ENCODE measurements around the gene PCMT1. TPM values are rescaled to one million over a fixed set of nuclear protein-coding genes. Genes with fewer than 3 reads are reported as not detected.

PCMT1 gene
- total and polyA plus RNA-seq, 2 donors (not counting 1 experiment from before 2014, with no cell fraction given) = 30.3 to 46.4 TPM

GRCh38 chr6:149859938-149860337 is 110.4 kb downstream of the PCMT1 start:
- no peak overlapping the region for H3K4me3 ChIP-seq (ENCODE audit: control extremely low read depth in 1 of 5, extremely low read depth in 1 of 5, insufficient read depth in 1 of 5, low read depth in 2 of 5, low read length in 4 of 5)
- H2AFZ ChIP-seq (ENCODE audit: insufficient read depth, low read depth, low read length, poor library complexity, severe bottlenecking) = no peak overlapping the region
- H3K36me3 ChIP-seq (replicated peaks in 1 of 2; ENCODE audit: control extremely low read depth in 1 of 2, control insufficient read depth in 1 of 2, extremely low read depth in 1 of 2, insufficient read depth in 2 of 2, low read length in 1 of 2) = no peaks in the 10 kb centered on the region
- ChIA-PET CTCF (interaction anchor here (0.7 kb wide), 1 partner anchor 490 kb away, joined by 3 read pairs; no protein-coding TSS in a partner anchor), POLR2A (no interaction called here)
- DNase-seq = no peak
- H3K27ac Mint-ChIP-seq = no peak overlapping the region
- no peaks in the 10 kb centered on the region for H3K9me3 Mint-ChIP-seq (ENCODE audit: insufficient read depth)
- H3K79me2 ChIP-seq (ENCODE audit: control insufficient read depth, insufficient read depth, low read length) = no peaks in the 10 kb centered on the region
- no peak for TF ChIP-seq CTCF (IDR thresholded peaks at IDR 0.05)
- no peak for TF ChIP-seq EZH2 (IDR thresholded peaks at IDR 0.05; ENCODE audit: borderline replicate concordance, insufficient read depth, low read depth, low read length, poor library complexity, severe bottlenecking)
- peaks cover 2 to 32% (median 20%) of the 10 kb centered on the region in 4 experiments for H3K27me3 ChIP-seq (replicated peaks in 1 of 4; ENCODE audit: control extremely low read depth in 1 of 4, control insufficient read depth in 3 of 4, insufficient read depth in 4 of 4, low read length in 3 of 4)
- H3K9me3 ChIP-seq (ENCODE audit: control extremely low read depth in 1 of 3, control insufficient read depth in 2 of 3, insufficient read depth in 1 of 3, low read length in 2 of 3) = peaks cover 0 to 6% (median 0%) of the 10 kb centered on the region in 3 donors
- H3K4me2 ChIP-seq (replicated peaks; ENCODE audit: low read depth, low read length, poor library complexity, severe bottlenecking) = no peak overlapping the region
- no peaks in the 10 kb centered on the region for H4K20me1 ChIP-seq (ENCODE audit: control insufficient read depth, insufficient read depth, low read length, poor library complexity, severe bottlenecking)
- no peak overlapping the region for H3K9ac ChIP-seq (ENCODE audit: low read length)
- H3K27ac ChIP-seq (ENCODE audit: low read length in 2 of 2) = no peak overlapping the region
- no peak for ATAC-seq (ENCODE audit: low read depth)
- H3K4me3 Mint-ChIP-seq = no peak overlapping the region
- H3K4me1 Mint-ChIP-seq = peaks cover 10% of the 10 kb centered on the region
- peaks cover 28% of the 10 kb centered on the region for H3K27me3 Mint-ChIP-seq
- H3K4me1 ChIP-seq (ENCODE audit: control insufficient read depth in 2 of 2, insufficient read depth in 2 of 2, low read length in 2 of 2) = peaks cover 13 to 14% of the 10 kb centered on the region in 2 donors
- intact Hi-C loops (cut with micrococcal nuclease) = loop anchor here (5.0 kb wide), 1 partner anchor 113 kb away; the partner anchor contains the start of genes NUP43 and PCMT1
- 85% methylated on average over 3 of the region's 3 CpGs for WGBS (ENCODE audit: insufficient coverage)

- no peak overlapping the region for H3K27ac ChIP-seq (ENCODE audit: low read length in 2 of 2)
- H3K4me3 ChIP-seq (ENCODE audit: control extremely low read depth in 1 of 5, extremely low read depth in 1 of 5, insufficient read depth in 1 of 5, low read depth in 2 of 5, low read length in 4 of 5) = no peak overlapping the region
- POLR2A ChIA-PET = no interaction called here
- WGBS (ENCODE audit: insufficient coverage) = 94% methylated on average over 5 of the region's 5 CpGs
- no peaks in the 10 kb centered on the region for H4K20me1 ChIP-seq (ENCODE audit: control insufficient read depth, insufficient read depth, low read length, poor library complexity, severe bottlenecking)
- H3K4me1 Mint-ChIP-seq = peaks cover 12% of the 10 kb centered on the region
- peaks cover 2 to 32% (median 20%) of the 10 kb centered on the region in 4 experiments for H3K27me3 ChIP-seq (replicated peaks in 1 of 4; ENCODE audit: control extremely low read depth in 1 of 4, control insufficient read depth in 3 of 4, insufficient read depth in 4 of 4, low read length in 3 of 4)
- TF ChIP-seq CTCF (IDR thresholded peaks at IDR 0.05) = no peak
- no peak for TF ChIP-seq EZH2 (IDR thresholded peaks at IDR 0.05; ENCODE audit: borderline replicate concordance, insufficient read depth, low read depth, low read length, poor library complexity, severe bottlenecking)
- no peak overlapping the region for H3K4me2 ChIP-seq (replicated peaks; ENCODE audit: low read depth, low read length, poor library complexity, severe bottlenecking)
- no peaks in the 10 kb centered on the region for H3K9me3 Mint-ChIP-seq (ENCODE audit: insufficient read depth)
- H3K27ac Mint-ChIP-seq = no peak overlapping the region
- H3K9me3 ChIP-seq (ENCODE audit: control extremely low read depth in 1 of 3, control insufficient read depth in 2 of 3, insufficient read depth in 1 of 3, low read length in 2 of 3) = peaks cover 0 to 6% (median 0%) of the 10 kb centered on the region in 3 donors
- no peak overlapping the region for H3K4me3 Mint-ChIP-seq
- CTCF ChIA-PET = interaction anchor here (0.7 kb wide), 1 partner anchor 490 kb away, joined by 3 read pairs; no protein-coding TSS in a partner anchor
- intact Hi-C loops (cut with micrococcal nuclease) = loop anchor here (5.0 kb wide), 1 partner anchor 113 kb away; the partner anchor contains the start of genes NUP43 and PCMT1
- no peaks in the 10 kb centered on the region for H3K79me2 ChIP-seq (ENCODE audit: control insufficient read depth, insufficient read depth, low read length)
- peaks cover 32% of the 10 kb centered on the region for H3K27me3 Mint-ChIP-seq
- no peak for DNase-seq
- H3K4me1 ChIP-seq (ENCODE audit: control insufficient read depth in 2 of 2, insufficient read depth in 2 of 2, low read length in 2 of 2) = peaks cover 13 to 14% of the 10 kb centered on the region in 2 donors
- no peaks in the 10 kb centered on the region for H3K36me3 ChIP-seq (replicated peaks in 1 of 2; ENCODE audit: control extremely low read depth in 1 of 2, control insufficient read depth in 1 of 2, extremely low read depth in 1 of 2, insufficient read depth in 2 of 2, low read length in 1 of 2)
- ATAC-seq (ENCODE audit: low read depth) = no peak
- H3K9ac ChIP-seq (ENCODE audit: low read length) = no peak overlapping the region
- H2AFZ ChIP-seq (ENCODE audit: insufficient read depth, low read depth, low read length, poor library complexity, severe bottlenecking) = no peak overlapping the region
Measured at GRCh38 chr6:149860513-149860833, 110.9 kb downstream of the PCMT1 start.

Other genes with a start within 250 kb of the PCMT1 start
- 34.3 and 36.1 TPM in 2 replicates for gene PPIL4, start 203.7 kb upstream of the PCMT1 start, total RNA-seq
- gene PPIL4, start 203.7 kb upstream of the PCMT1 start, polyA plus RNA-seq = 3.1 and 9.2 TPM in 2 replicates
- gene GINM1, start 183.4 kb upstream of the PCMT1 start, total RNA-seq = 22.1 and 23.0 TPM in 2 replicates
- gene GINM1, start 183.4 kb upstream of the PCMT1 start, polyA plus RNA-seq = 14.4 and 14.7 TPM in 2 replicates
- 18.5 and 19.8 TPM in 2 replicates for gene KATNA1, start 101.0 kb upstream of the PCMT1 start, total RNA-seq
- gene KATNA1, start 101.0 kb upstream of the PCMT1 start, polyA plus RNA-seq = 10.6 and 19.3 TPM in 2 replicates
- 48.0 and 54.0 TPM in 2 replicates for gene LATS1, start 31.6 kb upstream of the PCMT1 start, total RNA-seq
- 11.6 and 12.3 TPM in 2 replicates for gene LATS1, start 31.6 kb upstream of the PCMT1 start, polyA plus RNA-seq
- 75.7 and 77.7 TPM in 2 replicates for gene NUP43, start 3.2 kb upstream of the PCMT1 start, total RNA-seq
- 12.9 and 14.2 TPM in 2 replicates for gene NUP43, start 3.2 kb upstream of the PCMT1 start, polyA plus RNA-seq
- gene LRP11, start 114.6 kb downstream of the PCMT1 start, total RNA-seq = 1.00 and 1.2 TPM in 2 replicates
- 0.07 and 0.34 TPM in 2 replicates for gene LRP11, start 114.6 kb downstream of the PCMT1 start, polyA plus RNA-seq
- not detected in 2 replicates for gene RAET1E, start 148.4 kb downstream of the PCMT1 start, total RNA-seq
- not detected in 2 replicates for gene RAET1E, start 148.4 kb downstream of the PCMT1 start, polyA plus RNA-seq
- gene RAET1G, start 173.4 kb downstream of the PCMT1 start, total RNA-seq = not detected in 2 replicates
- not detected in 2 replicates for gene RAET1G, start 173.4 kb downstream of the PCMT1 start, polyA plus RNA-seq
- gene ULBP2, start 192.3 kb downstream of the PCMT1 start, total RNA-seq = not detected in 2 replicates
- 0.31 and 1.6 TPM in 2 replicates for gene ULBP2, start 192.3 kb downstream of the PCMT1 start, polyA plus RNA-seq
- gene ULBP1, start 214.2 kb downstream of the PCMT1 start, total RNA-seq = 0.12 and 0.19 TPM in 2 replicates
- 0.04 and 0.48 TPM in 2 replicates for gene ULBP1, start 214.2 kb downstream of the PCMT1 start, polyA plus RNA-seq